Smooth muscle cell (in vitro differentiated cells): ENCODE results near the gene CCSER2. TPM values are rescaled to one million over a fixed set of nuclear protein-coding genes. Genes with fewer than 3 reads are reported as not detected.

Experiments used
- DNase-seq: peaks from one replicate; lab custom pipeline; 2025; ENCODE audit not compliant: unreplicated experiment; lab: John Stamatoyannopoulos, UW
- H2AFZ ChIP-seq: fragments of 200-600 bp; sonication (generic); 2 replicates; pipeline ENCODE4 v1.6.0; 2016; ENCODE audit warnings: antibody characterized with exemption, low read depth, mild to moderate bottlenecking
- H3F3A ChIP-seq: fragments of 200-600 bp; sonication (generic); 2 replicates; pipeline ENCODE4 v1.6.0; 2017; ENCODE audit warnings: antibody characterized with exemption, low read depth
- H3K27ac ChIP-seq: fragments of 200-600 bp; sonication (generic); 2 replicates; pipeline ENCODE4 v1.5.1; 2016; ENCODE audit warnings: low read depth, mild to moderate bottlenecking
- H3K27me3 ChIP-seq: fragments of 200-600 bp; sonication (generic); 2 replicates; pipeline ENCODE4 v1.6.1; 2016; ENCODE audit warnings: low read depth, mild to moderate bottlenecking
- H3K36me3 ChIP-seq: fragments of 200-600 bp; sonication (generic); 2 replicates; pipeline ENCODE4 v1.5.1; 2016; ENCODE audit warnings: low read depth
- H3K4me1 ChIP-seq: fragments of 200-600 bp; sonication (generic); 2 replicates; pipeline ENCODE4 v1.5.1; 2016; ENCODE audit warnings: low read depth
- H3K4me2 ChIP-seq: fragments of 200-600 bp; sonication (generic); 2 replicates; pipeline ENCODE4 v1.6.0; 2016; ENCODE audit warnings: mild to moderate bottlenecking
- H3K4me3 ChIP-seq: fragments of 200-600 bp; sonication (generic); 2 replicates; pipeline ENCODE4 v1.5.1; 2016; ENCODE audit warnings: mild to moderate bottlenecking
- H3K79me2 ChIP-seq: fragments of 200-600 bp; sonication (generic); 2 replicates; pipeline ENCODE4 v1.6.0; 2016; ENCODE audit warnings: low read depth, mild to moderate bottlenecking
- H3K9ac ChIP-seq: fragments of 200-600 bp; sonication (generic); 2 replicates; pipeline ENCODE4 v1.6.0; 2016; ENCODE audit warnings: low read depth
- H3K9me3 ChIP-seq: fragments of 200-600 bp; sonication (generic); replicated peaks from 2 replicates; pipeline ENCODE4 v1.5.1; 2016; ENCODE audit warnings: low read depth
- H4K20me1 ChIP-seq: fragments of 200-600 bp; sonication (generic); 2 replicates; pipeline ENCODE4 v1.6.0; 2016; ENCODE audit warnings: low read depth
- CTCF ChIP-seq: fragments of 200-600 bp; sonication (generic); IDR thresholded peaks from 2 replicates; pipeline ENCODE4 v1.5.1; 2017; ENCODE audit warnings: borderline replicate concordance, mild to moderate bottlenecking, antibody characterized with exemption; ENCODE audit not compliant: insufficient read depth, poor library complexity, severe bottlenecking
- WGBS: methylation state at CpG from one replicate; pipeline ENCODE4 v1.1.7; 2016; ENCODE audit warnings: low lambda C conversion rate; 5-methylcytosine and 5-hydroxymethylcytosine counted together
- polyA plus RNA-seq: library from polyadenylated mRNA; unstranded; fragments of >200 nt; fragmentation: Nextera tagmentation; extraction: Ambion mirVana; gene quantifications from 2 replicates; pipeline ENCODE4 v1.2.1, GENCODE V29; 2016
- total RNA-seq: library from RNA; depleted of rRNA; stranded (reverse); fragments of >200 nt; gene quantifications from 2 replicates; pipeline ENCODE4 v1.2.3, GENCODE V29; 2014

The CCSER2 gene
- total and polyA plus RNA-seq, 2 experiments from 2014 or later, result 32.8 to 42.1 TPM

DNA sequence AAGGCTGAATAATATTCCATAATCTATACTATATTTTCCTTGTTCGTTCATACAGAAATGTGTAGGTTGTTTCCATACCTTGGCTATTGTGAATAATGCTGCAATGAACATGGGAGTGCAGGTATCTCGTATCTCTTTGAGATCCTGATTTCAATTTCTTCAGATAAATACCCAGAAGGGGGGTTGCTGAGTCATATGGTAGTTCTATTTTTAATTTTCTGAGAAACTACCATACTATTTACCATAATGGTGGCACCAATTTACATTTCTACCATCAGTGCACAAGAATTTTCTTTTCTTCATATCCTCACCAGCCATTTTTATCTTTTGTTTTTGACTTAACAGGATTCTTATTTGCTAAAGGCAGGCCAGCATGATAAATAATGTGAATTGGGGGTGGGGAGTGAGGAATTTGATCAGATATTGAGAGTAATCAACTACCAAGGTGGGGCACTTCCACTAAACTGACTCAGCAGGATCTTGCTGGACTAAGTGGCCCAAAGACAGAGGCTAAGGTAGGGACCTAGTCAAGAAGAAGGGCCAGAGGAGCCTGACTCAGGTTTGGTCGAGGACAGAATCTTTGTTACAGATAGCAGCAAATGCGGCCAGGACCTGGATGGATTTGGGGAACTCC lies 21.5 kb upstream of the CCSER2 start:
- no peak for DNase-seq
- Histone ChIP-seq H3K79me2 (no peaks in the 10 kb centered on the region), H2AFZ (no peak overlapping the region), H3K27me3 (no peaks in the 10 kb centered on the region), H3K4me1 (no peaks in the 10 kb centered on the region), H4K20me1 (no peaks in the 10 kb centered on the region), H3K4me2 (no peak overlapping the region), H3K27ac (no peak overlapping the region), H3K9ac (no peak overlapping the region), H3K36me3 (no peaks in the 10 kb centered on the region), H3F3A (no peaks in the 10 kb centered on the region), H3K9me3 (no peaks in the 10 kb centered on the region), H3K4me3 (no peak overlapping the region)
- no peak for TF ChIP-seq CTCF
- 88% methylated on average over 4 of the region's 4 CpGs for WGBS

GRCh38 chr10:84308021-84308420 lies 20.4 kb upstream of the CCSER2 start:
- Histone ChIP-seq H3K27ac (no peak overlapping the region), H3K9ac (no peak overlapping the region), H2AFZ (no peak overlapping the region)

GRCh38 chr10:84308481-84309304 lies 19.7 kb upstream of the CCSER2 start:
- no peaks in the 10 kb centered on the region for H3F3A ChIP-seq
- no peak overlapping the region for H3K9ac ChIP-seq
- H2AFZ ChIP-seq, result no peak overlapping the region
- H3K4me3 ChIP-seq, result no peak overlapping the region
- no peaks in the 10 kb centered on the region for H3K27me3 ChIP-seq
- H3K27ac ChIP-seq, result no peak overlapping the region
- H3K79me2 ChIP-seq, result no peaks in the 10 kb centered on the region
- H4K20me1 ChIP-seq, result no peaks in the 10 kb centered on the region
- H3K4me2 ChIP-seq, result no peak overlapping the region
- WGBS, result 69% methylated on average over 6 of the region's 6 CpGs
- no peak for TF ChIP-seq CTCF
- no peaks in the 10 kb centered on the region for H3K36me3 ChIP-seq
- DNase-seq, result no peak
- H3K9me3 ChIP-seq, result no peaks in the 10 kb centered on the region
- no peaks in the 10 kb centered on the region for H3K4me1 ChIP-seq

More at GRCh38 chr10:84308021-84308420, 20.4 kb upstream of the CCSER2 start:
- TF ChIP-seq CTCF, result no peak
- H3K4me2 ChIP-seq, result no peak overlapping the region
- H3K27me3 ChIP-seq, result no peaks in the 10 kb centered on the region
- H4K20me1 ChIP-seq, result no peaks in the 10 kb centered on the region
- H3K4me1 ChIP-seq, result no peaks in the 10 kb centered on the region
- no peaks in the 10 kb centered on the region for H3K9me3 ChIP-seq
- no peaks in the 10 kb centered on the region for H3K79me2 ChIP-seq
- H3K36me3 ChIP-seq, result no peaks in the 10 kb centered on the region
- WGBS, result 50% methylated on average over 1 of the region's 1 CpG
- H3F3A ChIP-seq, result no peaks in the 10 kb centered on the region
- H3K4me3 ChIP-seq, result no peak overlapping the region
- DNase-seq, result no peak
